HL-60 (cell line): ENCODE results near the gene CHAD.

Source experiments
- DNase-seq, 2 experiments: peaks; one replicate each; pipeline ENCODE4 v3.0.0-alpha.2; 2010 to 2020; ENCODE audit warnings: low read depth in 1 of 2, low spot score in 1 of 2
- H3K27ac ChIP-seq: fragments of 250-450 bp; sonication (Bioruptor Pico); replicated peaks from 2 replicates; pipeline ENCODE4 v1.5.1; 2020; ENCODE audit warnings: mild to moderate bottlenecking, moderate library complexity
- H3K27me3 ChIP-seq: fragments of 250-450 bp; sonication (Bioruptor Pico); 2 replicates; pipeline ENCODE4 v1.5.1; 2021; ENCODE audit warnings: mild to moderate bottlenecking, moderate library complexity; ENCODE audit not compliant: insufficient read depth, poor library complexity, severe bottlenecking
- H3K4me3 ChIP-seq: replicated peaks from 2 replicates; pipeline ENCODE4 v1.5.1; 2011; ENCODE audit warnings: mild to moderate bottlenecking, control low read depth, low read length; ENCODE audit not compliant: insufficient read depth
- CTCF ChIP-seq: IDR thresholded peaks from one replicate; pipeline ENCODE4 v1.5.1; 2011; ENCODE audit warnings: low read length, control low read depth, inconsistent platforms; ENCODE audit not compliant: insufficient read depth
- GABPA ChIP-seq: IDR thresholded peaks from 2 replicates; pipeline ENCODE4 v1.6.1; 2012; ENCODE audit warnings: low read depth
- POLR2AphosphoS5 ChIP-seq: IDR thresholded peaks from 2 replicates; pipeline ENCODE4 v1.6.1; 2012; ENCODE audit warnings: low read depth
- REST ChIP-seq: IDR thresholded peaks from 2 replicates; pipeline ENCODE4 v1.6.1; 2012; ENCODE audit warnings: low read depth; ENCODE audit not compliant: insufficient replicate concordance
- SPI1 ChIP-seq: IDR thresholded peaks from 2 replicates; pipeline ENCODE4 v1.6.1; 2012; ENCODE audit warnings: low read depth, mild to moderate bottlenecking, borderline replicate concordance

CHAD gene

GRCh38 chr17:50464736-50465135 is 3.9 kb downstream of the CHAD start:
- H3K27ac ChIP-seq: no peak overlapping the region
- no peak overlapping the region for H3K4me3 ChIP-seq
- DNase-seq: no peak
- H3K27me3 ChIP-seq: peaks cover 22% of the 10 kb centered on the region
- TF ChIP-seq REST: no peak
- TF ChIP-seq SPI1: no peak
- TF ChIP-seq CTCF: no peak
- no peak for TF ChIP-seq POLR2AphosphoS5
- TF ChIP-seq GABPA: no peak

GRCh38 chr17:50464121-50464520 is 4.6 kb downstream of the CHAD start:
- no peak for TF ChIP-seq SPI1
- TF ChIP-seq POLR2AphosphoS5: no peak
- TF ChIP-seq REST: no peak
- TF ChIP-seq GABPA: no peak
- no peak for TF ChIP-seq CTCF

GRCh38 chr17:50462446-50462845 is 6.2 kb downstream of the CHAD start:
- Histone ChIP-seq H3K4me3 (no peak overlapping the region), H3K27ac (no peak overlapping the region), H3K27me3 (no peaks in the 10 kb centered on the region)
- no peak for TF ChIP-seq REST
- no peak for TF ChIP-seq CTCF
- TF ChIP-seq GABPA: no peak
- no peak for TF ChIP-seq POLR2AphosphoS5
- TF ChIP-seq SPI1: no peak
- no peak for DNase-seq

More at GRCh38 chr17:50464121-50464520, 4.6 kb downstream of the CHAD start:
- no peak for DNase-seq
- H3K4me3 ChIP-seq: no peak overlapping the region
- peaks cover 16% of the 10 kb centered on the region for H3K27me3 ChIP-seq
- no peak overlapping the region for H3K27ac ChIP-seq
